Measurements from ENCODE around the gene USP7. TPM values are rescaled to one million over a fixed set of nuclear protein-coding genes. Genes with fewer than 3 reads are reported as not detected.
"Not testable (repeated sequence)": the region's sequence is repeated elsewhere in the genome, so short reads cannot be mapped to it uniquely, and the experiment has no call there.

Gene USP7
- total RNA-seq, 1 donor from 2014 or later: 74.6 TPM

DNA sequence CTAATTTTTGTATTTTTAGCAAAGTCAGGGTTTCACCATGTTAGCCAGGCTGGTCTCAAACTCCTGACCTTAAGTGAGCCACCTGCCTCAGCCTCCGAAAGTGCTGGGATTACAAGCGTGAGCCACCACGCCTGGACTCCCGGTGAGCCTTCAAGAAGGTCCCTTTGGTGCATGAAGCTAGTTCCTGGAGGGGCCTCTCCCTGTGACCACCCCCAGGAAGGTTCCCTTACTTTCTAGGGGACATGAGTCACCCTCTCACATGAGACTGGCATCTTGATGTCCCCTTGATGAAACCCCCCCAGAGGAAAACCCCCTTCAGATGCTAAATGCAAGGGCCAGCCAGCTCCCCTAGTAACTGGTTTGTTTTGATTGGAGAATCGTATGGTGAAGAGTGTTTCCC, 107.7 kb downstream of the USP7 start:
- intact Hi-C loops (cut with DNase I): no loop called here

DNA sequence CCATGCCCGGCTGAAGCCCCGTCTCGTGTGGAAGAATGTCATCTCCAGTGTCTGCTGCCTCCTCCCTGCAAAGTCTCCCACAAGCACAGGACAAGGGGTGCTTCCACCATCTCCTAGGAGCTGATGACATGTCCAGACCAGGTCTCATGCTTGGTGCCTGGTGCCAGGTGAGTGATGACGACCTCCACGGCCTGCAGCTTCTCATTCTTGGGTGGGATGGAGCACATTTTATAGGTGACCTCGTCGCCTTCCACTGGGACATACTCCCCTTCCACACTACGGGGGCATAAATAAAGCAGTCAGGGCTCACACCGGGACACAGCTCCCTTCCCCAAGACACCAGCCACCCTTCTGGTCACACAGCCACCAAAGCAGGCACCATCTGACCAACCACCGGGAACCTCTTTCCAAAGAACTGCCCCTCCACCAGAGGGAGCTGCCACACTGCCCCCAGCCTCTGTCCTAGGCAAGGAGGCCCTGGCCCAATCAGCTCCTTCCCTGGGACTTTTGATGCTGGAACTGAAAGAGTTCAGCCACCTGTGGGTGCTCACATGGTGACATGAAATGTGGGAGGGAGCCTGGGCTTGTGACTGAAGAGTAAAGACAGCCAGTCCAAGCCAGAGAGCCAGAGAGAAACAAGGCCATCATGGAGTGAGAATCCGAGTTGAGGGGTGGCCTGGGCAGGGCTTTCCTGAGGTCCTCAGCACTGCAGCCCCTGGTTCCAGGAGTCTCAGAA, 108.5 kb downstream of the USP7 start:
- intact Hi-C loops (cut with DNase I): no loop called here
- DNase-seq (ENCODE audit: low spot score): no peak

More for the DNA sequence above, 107.7 kb downstream of the USP7 start:
- no peak for DNase-seq (ENCODE audit: low spot score)

DNA sequence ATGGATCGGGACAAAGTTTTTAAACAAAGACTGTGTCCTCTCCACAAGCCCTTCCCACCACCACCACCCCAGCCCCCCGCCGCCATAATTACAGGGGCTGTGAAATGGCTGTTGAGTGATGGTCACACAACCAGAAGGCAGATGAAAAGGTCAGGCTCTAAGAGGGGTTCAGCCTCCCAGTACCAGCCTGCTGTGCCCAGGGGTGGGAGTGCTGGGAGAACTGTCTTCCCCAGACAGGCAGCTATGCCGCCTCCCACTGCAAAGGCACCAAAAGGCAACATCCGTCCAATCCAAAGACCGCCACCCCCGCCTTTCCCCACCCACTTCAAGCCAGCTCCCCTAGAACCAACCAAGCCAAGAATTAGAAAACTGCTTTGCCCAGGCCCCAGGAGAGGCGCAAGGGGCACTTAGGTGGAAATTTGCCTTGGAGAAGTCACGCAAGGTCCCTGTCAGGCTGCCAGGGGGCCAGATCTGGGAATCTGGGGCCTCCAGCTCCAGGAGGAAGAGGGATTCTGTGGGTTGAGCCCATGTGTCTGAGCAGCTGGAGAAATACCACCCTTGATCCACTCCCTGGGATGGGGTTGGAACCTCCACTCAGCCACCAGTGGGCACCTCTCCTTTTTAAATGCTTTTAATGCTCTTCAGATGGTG, 109.3 kb downstream of the USP7 start:
- no peak for DNase-seq (ENCODE audit: low spot score)
- intact Hi-C loops (cut with DNase I): no loop called here

- no peak for DNase-seq (ENCODE audit: low spot score)
- intact Hi-C loops (cut with DNase I): no loop called here
Measured at GRCh38 chr16:8853611-8854010, 110.1 kb downstream of the USP7 start.

GRCh38 chr16:8853150-8853549, 110.6 kb downstream of the USP7 start:
- intact Hi-C loops (cut with DNase I): no loop called here

GRCh38 chr16:8852534-8852933, 111.2 kb downstream of the USP7 start:
- intact Hi-C loops (cut with DNase I): no loop called here
- no peak for DNase-seq (ENCODE audit: low spot score)

More at GRCh38 chr16:8853150-8853549, 110.6 kb downstream of the USP7 start:
- no peak for DNase-seq (ENCODE audit: low spot score)

- DNase-seq (ENCODE audit: low spot score): no peak
- intact Hi-C loops (cut with DNase I): no loop called here
Measured at GRCh38 chr16:8851761-8852403, 111.8 kb downstream of the USP7 start.

- DNase-seq (ENCODE audit: low spot score): peak; percentile 89
- intact Hi-C loops (cut with DNase I): no loop called here
Measured at GRCh38 chr16:8850279-8850885, 113.3 kb downstream of the USP7 start.

DNA sequence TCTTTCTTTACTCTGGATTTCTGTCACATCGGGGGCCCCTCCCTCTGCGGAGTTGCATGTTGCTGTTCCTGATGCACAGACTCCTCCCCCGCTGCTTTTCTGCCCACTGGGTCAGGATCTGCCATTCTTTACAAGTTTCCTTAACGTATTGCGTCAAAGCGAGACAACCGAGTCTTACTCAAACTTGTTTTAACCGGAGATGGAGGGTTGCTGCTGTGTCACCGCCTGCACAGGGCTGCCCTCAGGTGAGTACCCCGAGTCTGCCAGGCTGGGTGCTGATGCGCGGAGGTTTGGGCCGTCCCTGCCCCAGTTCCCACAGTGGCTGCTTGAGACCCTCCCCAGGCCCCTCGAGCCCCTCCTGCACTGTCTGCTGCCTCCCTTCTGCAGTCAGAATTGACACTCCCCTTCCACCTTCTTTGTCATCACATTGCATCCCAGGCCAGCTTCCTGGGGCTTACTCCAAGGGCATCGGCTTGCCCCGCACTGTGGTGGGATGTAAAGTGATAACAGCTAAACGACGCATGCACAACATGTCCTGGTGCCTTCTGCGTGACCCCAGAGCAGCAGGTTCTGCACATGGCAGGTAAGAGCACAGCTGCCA, 114.2 kb downstream of the USP7 start:
- intact Hi-C loops (cut with DNase I): no loop called here
- peak; percentile 54 for DNase-seq (ENCODE audit: low spot score)

DNA sequence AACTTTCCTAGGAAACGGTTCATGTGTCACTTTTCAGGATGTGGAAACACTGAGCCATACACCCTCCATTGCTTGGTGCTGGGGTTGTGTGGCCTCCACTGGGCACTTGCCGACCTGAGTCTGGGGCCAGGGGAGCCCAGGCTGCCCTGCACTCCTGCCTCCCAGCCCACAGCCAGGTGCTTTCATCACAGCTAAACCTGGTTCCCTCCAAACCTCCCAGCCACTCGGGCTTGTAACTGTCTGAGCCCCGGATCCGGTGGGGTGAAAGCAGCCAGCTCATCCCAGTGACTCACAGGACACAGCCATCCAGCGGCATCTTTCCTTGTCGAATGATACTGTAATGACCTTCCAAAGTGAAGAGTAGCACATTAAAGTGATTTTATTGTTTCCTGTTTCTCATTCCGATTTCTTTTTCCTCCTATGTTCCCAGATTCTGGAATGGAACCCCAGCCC, 114.7 kb downstream of the USP7 start:
- DNase-seq (ENCODE audit: low spot score): peak; percentile 27

DNA sequence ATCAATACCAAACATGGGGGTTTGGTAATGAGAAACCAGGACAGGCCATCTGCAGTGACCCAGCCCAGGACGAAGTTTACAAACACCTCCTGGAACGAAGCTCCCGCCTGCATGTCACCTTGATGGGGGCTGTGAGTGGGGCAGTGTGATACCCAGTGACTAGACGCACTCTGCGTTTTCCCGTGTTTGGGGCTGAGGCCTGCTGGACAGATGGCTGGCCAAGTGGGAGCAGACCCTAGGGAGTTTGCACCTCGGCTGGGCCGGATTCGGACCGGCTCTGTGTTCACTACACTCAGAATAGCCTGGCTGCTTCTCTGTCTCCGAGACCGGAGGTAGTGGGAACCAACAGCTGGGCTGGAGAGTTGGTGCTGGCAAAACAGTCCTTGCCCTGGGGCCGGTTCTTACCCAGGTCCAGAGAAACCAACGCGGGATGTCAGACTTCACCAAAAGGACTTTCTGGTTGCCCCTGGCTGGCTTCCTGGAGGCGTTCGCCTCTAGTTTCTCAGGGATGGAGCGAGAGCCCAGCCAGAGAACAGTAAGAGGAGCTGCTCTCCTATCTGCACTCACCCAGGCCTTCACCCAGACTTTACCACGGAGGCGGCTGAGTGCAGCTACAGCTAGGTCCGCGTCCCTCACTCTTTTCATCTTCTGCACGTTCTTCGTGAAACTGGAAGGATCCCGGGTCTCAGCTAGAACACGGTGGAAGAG, 115.3 kb downstream of the USP7 start:
- peak; percentile 51 for DNase-seq (ENCODE audit: low spot score)
- intact Hi-C loops (cut with DNase I): no loop called here

More for the DNA sequence above, 114.7 kb downstream of the USP7 start:
- intact Hi-C loops (cut with DNase I): no loop called here

- intact Hi-C loops (cut with DNase I): no loop called here
- DNase-seq (ENCODE audit: low spot score): peak; percentile 71
Measured at GRCh38 chr16:8847623-8848022, 116.1 kb downstream of the USP7 start.

DNA sequence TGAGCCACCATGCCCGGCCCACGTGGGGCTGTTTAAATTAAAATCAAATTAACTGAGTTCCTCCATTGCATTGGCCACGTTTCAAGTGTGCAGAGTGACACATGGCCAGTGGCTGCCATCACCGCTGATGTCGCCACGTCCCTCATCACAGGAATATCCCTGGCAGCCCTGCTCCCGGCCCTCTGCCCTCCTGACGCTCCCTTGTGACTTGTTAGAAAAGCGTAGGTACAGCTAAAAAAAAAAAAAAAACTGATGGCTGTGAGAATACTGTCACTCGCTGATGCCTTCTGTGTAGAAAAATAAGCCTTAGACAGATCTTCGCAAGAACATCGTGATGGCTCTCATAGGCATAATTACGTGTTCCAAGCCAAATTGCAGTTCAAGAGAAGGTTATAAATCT, 116.6 kb downstream of the USP7 start:
- DNase-seq (ENCODE audit: low spot score): peak; percentile 55
- intact Hi-C loops (cut with DNase I): no loop called here

DNA sequence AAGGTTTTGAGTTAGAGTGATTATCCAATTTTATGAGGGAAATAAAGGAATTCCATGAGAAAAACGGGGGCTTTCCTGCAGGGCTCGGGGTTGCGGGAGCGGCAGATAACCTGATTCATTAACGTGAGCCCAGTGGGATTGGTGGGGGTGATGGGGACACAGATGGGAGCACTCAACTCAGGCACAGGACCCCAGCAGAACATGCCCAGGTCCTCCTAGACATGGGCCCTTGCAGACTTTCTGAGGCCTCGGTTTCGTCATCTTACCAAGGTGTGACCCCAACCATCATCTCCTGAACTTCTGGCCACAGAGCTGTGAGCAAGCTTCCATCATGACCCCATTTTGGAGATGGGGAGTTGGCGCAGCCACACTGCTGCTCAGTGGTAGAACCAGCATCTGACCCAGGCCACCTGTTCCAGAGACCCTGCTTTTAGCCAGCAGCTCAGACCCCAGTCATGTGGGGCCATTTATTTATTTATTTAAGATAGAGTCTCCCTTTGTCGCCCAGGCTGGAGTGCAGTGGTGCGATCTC, 117.2 kb downstream of the USP7 start:
- peak; percentile 38 for DNase-seq (ENCODE audit: low spot score)
- intact Hi-C loops (cut with DNase I): no loop called here

GRCh38 chr16:8845699-8846298, 117.9 kb downstream of the USP7 start:
- peak; percentile 38 for DNase-seq (ENCODE audit: low spot score)
- intact Hi-C loops (cut with DNase I): no loop called here

DNA sequence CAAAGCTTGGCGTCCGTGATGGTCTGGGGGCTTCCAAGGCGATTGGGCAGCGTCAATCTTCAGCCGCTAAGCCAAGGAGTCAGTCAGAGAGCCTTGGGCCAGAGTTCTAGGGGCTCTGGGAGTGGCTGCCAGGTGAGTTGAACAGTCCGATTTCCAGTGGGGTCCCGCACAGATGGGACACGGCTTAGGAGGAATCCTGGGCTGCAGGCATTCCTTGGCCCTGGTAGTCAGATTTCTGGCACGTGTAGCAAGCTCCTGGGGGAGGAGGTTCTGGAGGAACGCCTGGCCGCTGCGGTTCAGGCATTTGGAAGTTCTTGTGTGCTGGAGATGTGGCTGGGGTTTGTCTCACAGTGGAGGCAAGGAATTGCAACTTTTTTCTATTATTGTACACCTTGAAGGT, 120.4 kb downstream of the USP7 start:
- intact Hi-C loops (cut with DNase I): not testable (repeated sequence)

More for the DNA sequence above, 120.4 kb downstream of the USP7 start:
- DNase-seq (ENCODE audit: low spot score): not testable (repeated sequence)
